PC-3 (cell line): ENCODE results near the gene RNF41. TPM values are rescaled to one million over a fixed set of nuclear protein-coding genes. Genes with fewer than 3 reads are reported as not detected.

Experiments used
- ATAC-seq: fragments of 200-7000 bp; cut with Tn5 transposase; 2 replicates; pipeline ENCODE4 v1.9.1; 2020; ENCODE audit warnings: mild to moderate bottlenecking, moderate library complexity
- BruUV-seq: library from RNA; stranded (reverse); fragments of 400-500 nt; replicated peaks from 2 replicates; lab custom pipeline; 2021; lab: Mats Ljungman, UMichigan
- CTCF ChIA-PET: fragments of 300-600 bp; sonication (Branson Sonifier 250); formaldehyde crosslinking; loops from one replicate; lab custom pipeline; 2022; ENCODE audit warnings: antibody characterized with exemption; lab: Charles Lee
- POLR2A ChIA-PET: fragments of 300-600 bp; sonication (Branson Sonifier 250); formaldehyde crosslinking; loops from one replicate; lab custom pipeline; 2022; ENCODE audit warnings: antibody characterized with exemption; ENCODE audit not compliant: unreplicated experiment; lab: Charles Lee
- DNase-seq: peaks from one replicate; pipeline ENCODE4 v3.0.0-alpha.2; 2015
- H2AFZ ChIP-seq: fragments of 300-600 bp; sonication (generic); 2 replicates; pipeline ENCODE4 v1.6.0; 2016; ENCODE audit warnings: antibody characterized with exemption, low read length
- H3F3A ChIP-seq: fragments of 300-600 bp; sonication (generic); one replicate; pipeline ENCODE4 v1.6.0; 2017; ENCODE audit warnings: antibody characterized with exemption, low read length, control low read depth, mild to moderate bottlenecking; ENCODE audit not compliant: unreplicated experiment
- H3K27ac ChIP-seq: fragments of 300-600 bp; sonication (generic); 2 replicates; pipeline ENCODE4 v1.5.1; 2016; ENCODE audit warnings: mild to moderate bottlenecking, low read length
- H3K27me3 ChIP-seq: fragments of 300-600 bp; sonication (generic); 2 replicates; pipeline ENCODE4 v1.6.1; 2016; ENCODE audit warnings: low read length, mixed read lengths
- H3K36me3 ChIP-seq: fragments of 300-600 bp; sonication (generic); 2 replicates; pipeline ENCODE4 v1.6.1; 2016; ENCODE audit warnings: low read depth, mixed run types, low read length, mixed read lengths
- H3K4me1 ChIP-seq: fragments of 300-600 bp; sonication (generic); 2 replicates; pipeline ENCODE4 v1.5.1; 2016; ENCODE audit warnings: low read length; ENCODE audit not compliant: insufficient read depth
- H3K4me2 ChIP-seq: fragments of 300-600 bp; sonication (generic); 2 replicates; pipeline ENCODE4 v1.6.0; 2016; ENCODE audit warnings: low read length
- H3K4me3 ChIP-seq: fragments of 300-600 bp; sonication (generic); 2 replicates; pipeline ENCODE4 v1.5.1; 2016; ENCODE audit warnings: mild to moderate bottlenecking, low read length, mixed read lengths
- H3K79me2 ChIP-seq: fragments of 300-600 bp; sonication (generic); 2 replicates; pipeline ENCODE4 v1.6.1; 2017; ENCODE audit warnings: low read length, mixed read lengths
- H3K9ac ChIP-seq: fragments of 300-600 bp; sonication (generic); 2 replicates; pipeline ENCODE4 v1.6.0; 2016; ENCODE audit warnings: mild to moderate bottlenecking, low read length
- H3K9me2 ChIP-seq: fragments of 300-600 bp; sonication (generic); replicated peaks from 2 replicates; pipeline ENCODE4 v1.6.1; 2016; ENCODE audit warnings: mixed run types, low read length, mixed read lengths
- H3K9me3 ChIP-seq: fragments of 300-600 bp; sonication (generic); 2 replicates; pipeline ENCODE4 v1.6.1; 2016; ENCODE audit warnings: low read length, mixed read lengths
- H4K20me1 ChIP-seq: fragments of 300-600 bp; sonication (generic); 2 replicates; pipeline ENCODE4 v1.6.1; 2016; ENCODE audit warnings: low read length, mixed read lengths
- EZH2 ChIP-seq: fragments of 300-600 bp; sonication (generic); IDR thresholded peaks from one replicate; pipeline ENCODE4 v1.6.1; 2017; ENCODE audit warnings: antibody characterized with exemption, mild to moderate bottlenecking, low read length; ENCODE audit not compliant: unreplicated experiment
- EZH2phosphoT487 ChIP-seq: fragments of 300-600 bp; sonication (generic); IDR thresholded peaks from 2 replicates; pipeline ENCODE4 v1.6.1; 2018; ENCODE audit warnings: mild to moderate bottlenecking, antibody characterized with exemption, low read length, borderline replicate concordance
- intact Hi-C: fragments of 100-400 bp; cut with micrococcal nuclease; formaldehyde crosslinking; loops from 2 replicates; pipeline ENCODE4 v1.9.0; 2023
- total RNA-seq: library from RNA; depleted of rRNA; stranded (reverse); fragments of >200 nt; gene quantifications from 2 replicates; pipeline ENCODE4 v1.2.3, GENCODE V29; 2014
- TF ChIP-seq, protein P1 (sequence below): fragments of 300-600 bp; sonication (generic); conservative IDR thresholded peaks from 2 replicates; pipeline ENCODE4 v1.5.1; 2017; ENCODE audit warnings: antibody characterized with exemption, low read depth, mild to moderate bottlenecking, low read length

The RNF41 gene
- total RNA-seq, 1 experiment from 2014 or later = 52.1 TPM

DNA sequence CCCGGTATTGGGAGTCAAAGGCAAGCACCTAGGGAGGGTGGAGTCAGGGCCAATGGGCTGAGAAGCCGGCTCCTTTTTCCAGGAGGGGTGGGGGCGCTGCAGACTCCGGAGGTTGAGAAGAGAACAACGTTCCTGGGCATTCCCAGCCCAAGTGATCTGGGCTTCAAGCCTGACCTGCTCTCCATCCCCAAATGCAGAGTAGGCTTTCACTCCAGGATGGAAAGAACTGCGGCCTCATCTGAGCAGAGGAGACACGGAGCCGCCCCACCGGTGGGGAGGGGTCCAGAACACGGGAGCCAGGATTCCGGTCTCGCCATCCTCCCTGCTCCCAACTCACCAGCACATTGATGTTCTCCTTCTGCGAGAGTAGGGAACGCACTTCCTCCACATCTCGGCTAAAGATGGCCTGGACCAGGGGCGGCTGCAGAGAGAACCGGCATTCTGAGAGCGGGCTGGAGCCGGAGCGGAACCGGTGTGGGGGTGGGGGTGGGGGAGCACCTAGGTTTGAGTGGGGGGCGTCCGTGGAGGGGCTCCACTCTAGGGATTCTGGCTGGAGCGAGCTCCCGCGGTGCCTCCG is 35.9 kb upstream of the RNF41 start:
- Histone ChIP-seq H3K27ac (no peak overlapping the region), H3K4me3 (peak overlapping the region; percentile 77), H4K20me1 (peaks cover 12% of the 10 kb centered on the region; the same call in 1 of the 2 replicates), H3K9ac (peak overlapping the region; percentile 83), H2AFZ (peak overlapping the region; percentile 85), H3K79me2 (peaks cover 31% of the 10 kb centered on the region), H3K27me3 (no peaks in the 10 kb centered on the region), H3F3A (no peaks in the 10 kb centered on the region), H3K9me2 (no peaks in the 10 kb centered on the region), H3K4me2 (peak overlapping the region; percentile 90), H3K36me3 (peaks cover 31% of the 10 kb centered on the region), H3K9me3 (no peaks in the 10 kb centered on the region), H3K4me1 (peaks cover 31% of the 10 kb centered on the region)
- ChIA-PET POLR2A (no interaction called here), CTCF (interaction anchor here (0.9 to 1.2 kb wide), 3 partner anchors 9 to 154 kb away, joined by 3 to 11 read pairs (median 4); partner anchors contain the start of gene COQ10A)
- TSS peak; percentile 30 for BruUV-seq
- TF ChIP-seq, protein P1, sequence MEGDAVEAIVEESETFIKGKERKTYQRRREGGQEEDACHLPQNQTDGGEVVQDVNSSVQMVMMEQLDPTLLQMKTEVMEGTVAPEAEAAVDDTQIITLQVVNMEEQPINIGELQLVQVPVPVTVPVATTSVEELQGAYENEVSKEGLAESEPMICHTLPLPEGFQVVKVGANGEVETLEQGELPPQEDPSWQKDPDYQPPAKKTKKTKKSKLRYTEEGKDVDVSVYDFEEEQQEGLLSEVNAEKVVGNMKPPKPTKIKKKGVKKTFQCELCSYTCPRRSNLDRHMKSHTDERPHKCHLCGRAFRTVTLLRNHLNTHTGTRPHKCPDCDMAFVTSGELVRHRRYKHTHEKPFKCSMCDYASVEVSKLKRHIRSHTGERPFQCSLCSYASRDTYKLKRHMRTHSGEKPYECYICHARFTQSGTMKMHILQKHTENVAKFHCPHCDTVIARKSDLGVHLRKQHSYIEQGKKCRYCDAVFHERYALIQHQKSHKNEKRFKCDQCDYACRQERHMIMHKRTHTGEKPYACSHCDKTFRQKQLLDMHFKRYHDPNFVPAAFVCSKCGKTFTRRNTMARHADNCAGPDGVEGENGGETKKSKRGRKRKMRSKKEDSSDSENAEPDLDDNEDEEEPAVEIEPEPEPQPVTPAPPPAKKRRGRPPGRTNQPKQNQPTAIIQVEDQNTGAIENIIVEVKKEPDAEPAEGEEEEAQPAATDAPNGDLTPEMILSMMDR = peak; percentile 42
- no peak for TF ChIP-seq EZH2phosphoT487
- ATAC-seq (peak; percentile 36), DNase-seq (peak; percentile 53)
- intact Hi-C loops = no loop called here

DNA sequence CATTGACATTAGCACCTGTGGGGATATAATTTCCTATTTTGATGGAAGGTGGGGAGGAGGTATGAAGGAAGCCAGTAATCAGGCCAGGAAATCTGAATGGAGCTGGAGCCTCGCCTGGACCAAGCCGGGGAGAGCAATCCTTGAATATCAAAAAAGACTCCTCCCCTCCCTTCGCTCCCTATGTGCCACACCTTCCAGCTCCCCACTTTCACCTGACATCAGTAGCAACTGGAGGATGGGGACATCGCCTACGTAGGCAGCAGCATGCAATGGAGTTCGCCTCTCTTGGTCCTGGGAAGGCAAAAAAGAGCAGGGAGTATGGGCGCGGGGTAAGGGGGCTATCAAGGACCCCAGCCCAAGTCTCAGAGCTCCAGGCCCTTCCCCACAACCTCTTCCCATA is 35.3 kb upstream of the RNF41 start:
- CTCF ChIA-PET = interaction anchor here (0.9 kb wide), 1 partner anchor 23 kb away, joined by 3 read pairs; no protein-coding TSS in a partner anchor
- Histone ChIP-seq H3K36me3 (peaks cover 36% of the 10 kb centered on the region), H3K9me3 (no peaks in the 10 kb centered on the region), H3K9ac (peak overlapping the region; percentile 83), H3K27me3 (no peaks in the 10 kb centered on the region), H3K27ac (no peak overlapping the region), H3K4me3 (peak overlapping the region; percentile 77), H3F3A (no peaks in the 10 kb centered on the region), H3K79me2 (peaks cover 31% of the 10 kb centered on the region), H2AFZ (no peak overlapping the region; the same call in 1 of the 2 replicates), H4K20me1 (peaks cover 12% of the 10 kb centered on the region; the same call in 1 of the 2 replicates), H3K4me2 (peak overlapping the region; percentile 90), H3K4me1 (peaks cover 31% of the 10 kb centered on the region), H3K9me2 (no peaks in the 10 kb centered on the region)
- POLR2A ChIA-PET = no interaction called here
- DNase-seq (no peak), ATAC-seq (no peak)
- intact Hi-C loops = no loop called here
- no TSS peak for BruUV-seq
- TF ChIP-seq, protein P1 = no peak
- TF ChIP-seq EZH2phosphoT487 = no peak
- TF ChIP-seq EZH2 = no peak
